ENCODE results near the gene MYCBPAP. TPM values are rescaled to one million over a fixed set of nuclear protein-coding genes. Genes with fewer than 3 reads are reported as not detected.
A peak's percentile ranks its signal among the peaks of the same experiment; 100 is the strongest.

Gene MYCBPAP
- total and polyA plus RNA-seq, 12 donors, result 0.17 to 1.6 (median 0.59) TPM

DNA sequence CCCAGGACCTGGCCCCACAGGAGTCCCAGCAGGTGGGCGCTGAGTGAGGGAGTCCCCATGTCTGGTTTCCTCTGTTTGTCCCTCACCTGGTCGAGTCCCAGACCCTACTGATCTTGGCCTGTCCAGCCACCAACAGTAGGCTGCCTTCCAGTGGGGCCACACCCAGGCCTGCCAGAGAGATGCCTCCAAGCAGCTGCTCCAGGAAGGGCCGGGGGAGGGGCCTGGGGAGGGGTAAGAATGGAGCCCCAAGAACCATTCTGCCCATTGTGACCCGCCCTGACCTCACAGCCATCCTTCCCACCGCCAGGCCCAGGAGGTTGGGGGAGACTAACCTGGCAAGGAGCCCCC lies 39.5 kb downstream of the MYCBPAP start:
- no peaks in the 10 kb centered on the region for H3K27me3 ChIP-seq
- 74 to 78% methylated on average over 5 of the region's 5 CpGs for WGBS, 2 donors
- ATAC-seq (no peak), DNase-seq (peak in 1 of 2 donors; percentile 25)
- H3K36me3 ChIP-seq, result peaks cover 0 to 37% (median 0%) of the 10 kb centered on the region in 9 donors
- H3K4me3 ChIP-seq, result peak overlapping the region in 9 of 10 donors; percentile 43 to 74 (median 69)
- peak overlapping the region in 7 of 10 donors; percentile 78 to 94 (median 90) for H3K27ac ChIP-seq
- H3K9me3 ChIP-seq, result no peaks in the 10 kb centered on the region
- TF ChIP-seq, protein P1, sequence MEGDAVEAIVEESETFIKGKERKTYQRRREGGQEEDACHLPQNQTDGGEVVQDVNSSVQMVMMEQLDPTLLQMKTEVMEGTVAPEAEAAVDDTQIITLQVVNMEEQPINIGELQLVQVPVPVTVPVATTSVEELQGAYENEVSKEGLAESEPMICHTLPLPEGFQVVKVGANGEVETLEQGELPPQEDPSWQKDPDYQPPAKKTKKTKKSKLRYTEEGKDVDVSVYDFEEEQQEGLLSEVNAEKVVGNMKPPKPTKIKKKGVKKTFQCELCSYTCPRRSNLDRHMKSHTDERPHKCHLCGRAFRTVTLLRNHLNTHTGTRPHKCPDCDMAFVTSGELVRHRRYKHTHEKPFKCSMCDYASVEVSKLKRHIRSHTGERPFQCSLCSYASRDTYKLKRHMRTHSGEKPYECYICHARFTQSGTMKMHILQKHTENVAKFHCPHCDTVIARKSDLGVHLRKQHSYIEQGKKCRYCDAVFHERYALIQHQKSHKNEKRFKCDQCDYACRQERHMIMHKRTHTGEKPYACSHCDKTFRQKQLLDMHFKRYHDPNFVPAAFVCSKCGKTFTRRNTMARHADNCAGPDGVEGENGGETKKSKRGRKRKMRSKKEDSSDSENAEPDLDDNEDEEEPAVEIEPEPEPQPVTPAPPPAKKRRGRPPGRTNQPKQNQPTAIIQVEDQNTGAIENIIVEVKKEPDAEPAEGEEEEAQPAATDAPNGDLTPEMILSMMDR (IDR thresholded peaks at IDR 0.05), result no peak
- intact Hi-C loops (cut with DNase I), result loop anchor here in 9 of 10 donors (1.0 to 10.0 kb wide), 12 partner anchors 65 to 410 kb away; no protein-coding TSS in a partner anchor
- peaks cover 0 to 32% (median 16%) of the 10 kb centered on the region in 9 donors for H3K4me1 ChIP-seq

DNA sequence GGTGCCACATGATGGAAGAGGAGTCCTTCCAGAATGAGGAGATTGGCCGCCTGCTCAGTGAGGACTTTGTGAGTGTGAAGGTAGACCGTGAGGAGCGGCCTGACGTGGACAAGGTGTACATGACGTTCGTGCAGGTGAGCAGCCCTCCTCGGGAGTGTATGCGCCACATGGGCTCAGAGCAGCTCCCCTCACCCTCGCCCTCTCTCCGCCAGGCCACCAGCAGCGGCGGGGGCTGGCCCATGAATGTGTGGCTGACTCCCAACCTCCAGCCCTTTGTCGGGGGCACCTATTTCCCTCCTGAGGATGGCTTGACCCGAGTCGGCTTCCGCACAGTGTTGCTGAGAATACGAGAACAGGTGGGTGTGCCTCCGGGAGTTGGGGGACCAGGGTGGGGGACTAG lies 40.6 kb downstream of the MYCBPAP start:
- Histone ChIP-seq H3K4me3 (no peak overlapping the region), H3K9me3 (no peaks in the 10 kb centered on the region), H3K4me1 (peaks cover 0 to 24% (median 12%) of the 10 kb centered on the region in 9 donors), H3K36me3 (peaks cover 0 to 40% (median 0%) of the 10 kb centered on the region in 9 donors), H3K27me3 (no peaks in the 10 kb centered on the region), H3K27ac (no peak overlapping the region)
- 84 to 90% methylated on average over 18 of the region's 18 CpGs for whole genome bisulfite sequencing, 2 donors
- intact Hi-C loops (cut with DNase I), result loop anchor here in 9 of 10 donors (5.0 to 10.0 kb wide), 8 partner anchors 67 to 408 kb away; no protein-coding TSS in a partner anchor
- TF ChIP-seq, protein P1 (IDR thresholded peaks at IDR 0.05), result no peak
- DNase-seq, result no peak
- ATAC-seq, result no peak

DNA sequence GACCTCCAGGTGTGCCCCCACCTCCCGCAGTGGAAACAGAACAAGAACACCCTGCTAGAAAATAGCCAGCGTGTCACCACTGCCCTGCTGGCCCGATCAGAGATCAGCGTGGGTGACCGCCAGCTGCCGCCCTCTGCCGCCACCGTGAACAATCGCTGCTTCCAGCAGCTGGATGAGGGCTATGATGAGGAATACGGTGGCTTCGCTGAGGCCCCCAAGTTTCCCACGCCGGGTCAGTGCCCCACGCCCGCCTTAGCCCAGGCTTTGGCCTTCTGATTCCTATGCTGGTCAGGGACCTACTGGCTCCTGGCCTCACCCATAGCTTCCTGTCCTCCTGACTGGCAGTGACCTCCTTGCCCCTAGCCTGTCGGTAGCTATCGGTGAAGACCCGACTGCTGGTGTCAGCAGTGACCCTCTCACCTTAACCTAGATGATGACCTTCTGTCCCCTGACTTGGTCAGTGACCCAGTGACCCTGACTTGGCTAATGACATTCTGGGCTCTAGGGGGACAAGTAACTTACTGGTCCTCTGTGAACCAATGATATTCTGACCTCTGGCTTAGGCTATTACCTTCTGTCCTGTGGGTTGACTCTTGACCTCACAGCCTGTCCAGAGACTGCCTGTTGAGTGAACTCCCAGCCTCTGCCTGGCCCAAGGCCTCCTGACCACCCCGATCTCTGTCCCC lies 41.2 kb downstream of the MYCBPAP start:
- no peak overlapping the region for H3K4me3 ChIP-seq
- peaks cover 0 to 24% (median 12%) of the 10 kb centered on the region in 9 donors for H3K4me1 ChIP-seq
- TF ChIP-seq, protein P1 (IDR thresholded peaks at IDR 0.05), result no peak
- H3K27ac ChIP-seq, result no peak overlapping the region
- WGBS, 2 donors, result 91 to 93% methylated on average over 19 of the region's 19 CpGs
- no peak for ATAC-seq
- no peak for DNase-seq
- H3K9me3 ChIP-seq, result no peaks in the 10 kb centered on the region
- H3K27me3 ChIP-seq, result no peaks in the 10 kb centered on the region
- intact Hi-C loops (cut with DNase I), result loop anchor here in 9 of 10 donors (5.0 to 10.0 kb wide), 8 partner anchors 67 to 408 kb away; no protein-coding TSS in a partner anchor
- peaks cover 0 to 40% (median 0%) of the 10 kb centered on the region in 9 donors for H3K36me3 ChIP-seq

DNA sequence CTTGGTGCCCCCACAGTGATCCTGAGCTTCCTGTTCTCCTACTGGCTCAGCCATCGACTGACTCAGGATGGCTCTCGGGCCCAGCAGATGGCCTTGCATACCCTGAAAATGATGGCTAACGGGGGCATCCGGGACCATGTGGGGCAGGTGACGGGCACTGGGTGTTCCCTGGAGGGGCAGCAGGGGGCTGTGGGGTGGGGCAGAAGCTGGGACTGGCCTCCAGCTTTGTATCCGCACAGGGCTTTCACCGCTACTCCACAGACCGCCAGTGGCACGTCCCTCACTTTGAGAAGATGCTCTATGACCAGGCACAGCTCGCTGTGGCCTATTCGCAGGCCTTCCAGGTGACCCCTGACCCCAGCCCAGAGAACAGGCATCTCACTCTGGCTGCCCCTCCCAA lies 41.7 kb downstream of the MYCBPAP start:
- no peak overlapping the region for H3K27ac ChIP-seq
- TF ChIP-seq, protein P1 (IDR thresholded peaks at IDR 0.05), result no peak
- no peak overlapping the region for H3K4me3 ChIP-seq
- H3K27me3 ChIP-seq, result no peaks in the 10 kb centered on the region
- H3K9me3 ChIP-seq, result no peaks in the 10 kb centered on the region
- DNase-seq (no peak), ATAC-seq (no peak)
- H3K36me3 ChIP-seq, result peaks cover 0 to 41% (median 0%) of the 10 kb centered on the region in 9 donors
- H3K4me1 ChIP-seq, result peaks cover 0 to 24% (median 12%) of the 10 kb centered on the region in 9 donors
- WGBS, 2 donors, result 91 to 95% methylated on average over 11 of the region's 11 CpGs
- intact Hi-C loops (cut with DNase I), result loop anchor here (1.0 to 10.0 kb wide), 18 partner anchors 62 to 407 kb away; no protein-coding TSS in a partner anchor
